CD14-positive monocyte (primary cell): ENCODE results near the gene KIAA0408. TPM values are rescaled to one million over a fixed set of nuclear protein-coding genes. Genes with fewer than 3 reads are reported as not detected.

Experiments
- DNase-seq, 3 donors: peaks; one replicate each; pipeline ENCODE4 v3.0.0-alpha.2; 2011 to 2022
- H2AFZ ChIP-seq: 2 replicates; pipeline ENCODE4 v1.6.0; 2012; ENCODE audit warnings: mild to moderate bottlenecking, low read depth, low read length, inconsistent platforms; ENCODE audit not compliant: insufficient read depth, poor library complexity, severe bottlenecking
- H3K27ac ChIP-seq, 2 donors: 1 replicate in 1 of 2; 2 replicates in 1 of 2; pipeline ENCODE4 v1.5.1; 2012 to 2013; ENCODE audit warnings: low read length in 2 of 2, control low read depth in 1 of 2, inconsistent platforms in 1 of 2, low read depth in 1 of 2, mild to moderate bottlenecking in 1 of 2
- H3K27me3 ChIP-seq, 2 donors: one replicate each; pipeline versions ENCODE4 v1.6.0 to v1.6.1; 2011 to 2013; ENCODE audit warnings: low read length in 2 of 2; ENCODE audit not compliant: control insufficient read depth in 2 of 2, insufficient read depth in 2 of 2
- H3K36me3 ChIP-seq, 2 donors: replicated peaks in 1 of 2; 1 replicate in 1 of 2; 2 replicates in 1 of 2; pipeline versions ENCODE4 v1.5.1 to v1.6.1; 2012 to 2013; ENCODE audit warnings: low read length in 2 of 2, control low read depth in 1 of 2, inconsistent platforms in 1 of 2, mild to moderate bottlenecking in 1 of 2; ENCODE audit not compliant: insufficient read depth in 2 of 2, control insufficient read depth in 1 of 2
- H3K4me1 ChIP-seq, 2 donors: 1 replicate in 1 of 2; 2 replicates in 1 of 2; pipeline versions ENCODE4 v1.5.1 to v1.6.1; 2012 to 2013; ENCODE audit warnings: low read length in 2 of 2, control low read depth in 1 of 2, inconsistent platforms in 1 of 2, mild to moderate bottlenecking in 1 of 2, moderate library complexity in 1 of 2; ENCODE audit not compliant: insufficient read depth in 2 of 2, control insufficient read depth in 1 of 2
- H3K4me2 ChIP-seq: replicated peaks from 2 replicates; pipeline ENCODE3; 2012; ENCODE audit warnings: low read length, moderate library complexity, mild to moderate bottlenecking; ENCODE audit not compliant: poor library complexity, severe bottlenecking; ENCODE audit errors: extremely low read depth
- H3K4me3 ChIP-seq, 3 experiments: fragments of 200-600 bp in 1 of 3; sonication (generic) in 1 of 3; replicated peaks in 1 of 3; 1 replicate in 2 of 3; 2 replicates in 1 of 3; pipeline ENCODE4 v1.5.1; 2011 to 2013; ENCODE audit warnings: low read length in 3 of 3, mild to moderate bottlenecking in 3 of 3, control low read depth in 2 of 3, low read depth in 2 of 3, inconsistent platforms in 1 of 3, moderate library complexity in 1 of 3
- H3K79me2 ChIP-seq: 2 replicates; pipeline ENCODE4 v1.6.0; 2012; ENCODE audit warnings: mild to moderate bottlenecking, control low read depth, inconsistent platforms, low read length, moderate library complexity; ENCODE audit not compliant: insufficient read depth
- H3K9ac ChIP-seq: 2 replicates; pipeline ENCODE4 v1.6.0; 2017; ENCODE audit warnings: low read length, mild to moderate bottlenecking; ENCODE audit not compliant: insufficient read depth, poor library complexity, severe bottlenecking
- H3K9me3 ChIP-seq, 2 donors: replicated peaks in 1 of 2; 1 replicate in 1 of 2; 2 replicates in 1 of 2; pipeline versions ENCODE4 v1.5.1 to v1.6.1; 2012 to 2013; ENCODE audit warnings: low read length in 2 of 2, control low read depth in 1 of 2; ENCODE audit not compliant: control insufficient read depth in 1 of 2, insufficient read depth in 1 of 2
- H4K20me1 ChIP-seq: 2 replicates; pipeline ENCODE4 v1.6.0; 2012; ENCODE audit warnings: mild to moderate bottlenecking, low read length, control low read depth, moderate library complexity; ENCODE audit not compliant: insufficient read depth
- H3K27ac Mint-ChIP-seq, 7 donors: one replicate each; pipeline ENCODE4 v1.8.0; 2020; ENCODE audit warnings: mild to moderate bottlenecking in 7 of 7, mixed read lengths in 7 of 7, moderate library complexity in 6 of 7, inconsistent platforms in 2 of 7
- H3K27me3 Mint-ChIP-seq, 3 donors: one replicate each; pipeline ENCODE4 v1.8.0; 2021 to 2022; ENCODE audit warnings: low read depth in 3 of 3, mild to moderate bottlenecking in 3 of 3, mixed read lengths in 3 of 3, moderate library complexity in 3 of 3, inconsistent platforms in 1 of 3
- H3K36me3 Mint-ChIP-seq, 2 donors: one replicate each; pipeline ENCODE4 v1.8.0; 2020; ENCODE audit warnings: mixed read lengths in 2 of 2, inconsistent platforms in 1 of 2, mild to moderate bottlenecking in 1 of 2
- H3K4me1 Mint-ChIP-seq: one replicate; pipeline ENCODE4 v1.8.0; 2020; ENCODE audit warnings: mild to moderate bottlenecking, mixed read lengths
- H3K4me3 Mint-ChIP-seq, 2 donors: one replicate each; pipeline ENCODE4 v1.8.0; 2020; ENCODE audit warnings: mild to moderate bottlenecking in 2 of 2, mixed read lengths in 2 of 2, moderate library complexity in 1 of 2
- H3K9me3 Mint-ChIP-seq, 7 donors: one replicate each; pipeline ENCODE4 v1.8.0; 2020 to 2022; ENCODE audit warnings: mixed read lengths in 7 of 7, mild to moderate bottlenecking in 6 of 7, moderate library complexity in 6 of 7, inconsistent platforms in 2 of 7
- WGBS: methylation state at CpG from one replicate; pipeline ENCODE4 v1.1.5; 2013; ENCODE audit warnings: missing lambda C conversion rate; ENCODE audit not compliant: insufficient coverage; 5-methylcytosine and 5-hydroxymethylcytosine counted together
- intact Hi-C, 2 donors: fragments of 100-400 bp; cut with micrococcal nuclease; formaldehyde crosslinking; loops; one replicate each; pipeline versions ENCODE4 v1.15.0 to v1.15.1; 2023
- polyA plus RNA-seq, 3 donors: library from polyadenylated mRNA; depleted of rRNA in 1 of 3; unstranded in 2 of 3; stranded (reverse) in 1 of 3; fragments of 300-500 nt in 2 of 3; fragments of >200 nt in 1 of 3; fragmentation: Illumina TruSeq in 2 of 3; gene quantifications; 1 replicate in 2 of 3; 2 replicates in 1 of 3; pipeline ENCODE4 v1.2.3, GENCODE V29; 2012 to 2021
- TF ChIP-seq, protein P1 (sequence below): fragments of 200-600 bp; IDR thresholded peaks from one replicate; pipeline ENCODE4 v1.8.0; 2022; ENCODE audit warnings: antibody characterized with exemption, mild to moderate bottlenecking

The KIAA0408 gene
- polyA plus RNA-seq, 3 donors, result 0.03 TPM; not detected in 2

DNA sequence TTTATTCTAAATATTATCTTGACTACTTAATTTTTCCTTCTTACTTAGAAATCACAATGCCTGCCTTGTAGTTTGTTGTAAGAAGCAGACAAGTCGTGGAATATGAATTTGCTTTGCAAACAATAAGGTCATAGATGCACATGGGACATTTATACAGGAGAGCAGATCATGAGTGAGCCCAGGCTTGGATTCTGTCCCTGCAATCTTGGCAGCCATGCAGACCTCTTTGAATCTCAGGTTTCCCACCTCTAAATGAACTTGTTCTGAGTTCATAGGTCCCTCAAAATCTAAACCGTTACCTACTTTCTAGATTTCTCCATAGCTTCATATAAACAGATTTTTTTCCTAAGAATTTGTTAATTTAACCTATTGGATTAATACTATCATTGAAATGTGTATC is 19.5 kb downstream of the KIAA0408 start:
- no peaks in the 10 kb centered on the region for H3K79me2 ChIP-seq
- no peaks in the 10 kb centered on the region for H3K36me3 ChIP-seq
- no peaks in the 10 kb centered on the region for H3K27me3 ChIP-seq
- H3K4me3 Mint-ChIP-seq, result no peak overlapping the region
- no peaks in the 10 kb centered on the region for H3K9me3 Mint-ChIP-seq
- H2AFZ ChIP-seq, result no peak overlapping the region
- no peaks in the 10 kb centered on the region for H3K4me1 ChIP-seq
- H3K27me3 Mint-ChIP-seq, result peaks cover 1 to 6% (median 2%) of the 10 kb centered on the region in 3 donors
- no peaks in the 10 kb centered on the region for H3K9me3 ChIP-seq
- H3K27ac Mint-ChIP-seq, result no peak overlapping the region
- no peak for DNase-seq
- no peaks in the 10 kb centered on the region for H4K20me1 ChIP-seq
- H3K4me1 Mint-ChIP-seq, result no peaks in the 10 kb centered on the region
- H3K9ac ChIP-seq, result no peak overlapping the region
- H3K27ac ChIP-seq, result no peak overlapping the region
- H3K36me3 Mint-ChIP-seq, result no peaks in the 10 kb centered on the region
- no peak overlapping the region for H3K4me3 ChIP-seq
- WGBS, result 100% methylated on average over 1 of the region's 2 CpGs
- no peak overlapping the region for H3K4me2 ChIP-seq
- intact Hi-C loops, result no loop called here
- TF ChIP-seq, protein P1, sequence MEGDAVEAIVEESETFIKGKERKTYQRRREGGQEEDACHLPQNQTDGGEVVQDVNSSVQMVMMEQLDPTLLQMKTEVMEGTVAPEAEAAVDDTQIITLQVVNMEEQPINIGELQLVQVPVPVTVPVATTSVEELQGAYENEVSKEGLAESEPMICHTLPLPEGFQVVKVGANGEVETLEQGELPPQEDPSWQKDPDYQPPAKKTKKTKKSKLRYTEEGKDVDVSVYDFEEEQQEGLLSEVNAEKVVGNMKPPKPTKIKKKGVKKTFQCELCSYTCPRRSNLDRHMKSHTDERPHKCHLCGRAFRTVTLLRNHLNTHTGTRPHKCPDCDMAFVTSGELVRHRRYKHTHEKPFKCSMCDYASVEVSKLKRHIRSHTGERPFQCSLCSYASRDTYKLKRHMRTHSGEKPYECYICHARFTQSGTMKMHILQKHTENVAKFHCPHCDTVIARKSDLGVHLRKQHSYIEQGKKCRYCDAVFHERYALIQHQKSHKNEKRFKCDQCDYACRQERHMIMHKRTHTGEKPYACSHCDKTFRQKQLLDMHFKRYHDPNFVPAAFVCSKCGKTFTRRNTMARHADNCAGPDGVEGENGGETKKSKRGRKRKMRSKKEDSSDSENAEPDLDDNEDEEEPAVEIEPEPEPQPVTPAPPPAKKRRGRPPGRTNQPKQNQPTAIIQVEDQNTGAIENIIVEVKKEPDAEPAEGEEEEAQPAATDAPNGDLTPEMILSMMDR, result no peak

DNA sequence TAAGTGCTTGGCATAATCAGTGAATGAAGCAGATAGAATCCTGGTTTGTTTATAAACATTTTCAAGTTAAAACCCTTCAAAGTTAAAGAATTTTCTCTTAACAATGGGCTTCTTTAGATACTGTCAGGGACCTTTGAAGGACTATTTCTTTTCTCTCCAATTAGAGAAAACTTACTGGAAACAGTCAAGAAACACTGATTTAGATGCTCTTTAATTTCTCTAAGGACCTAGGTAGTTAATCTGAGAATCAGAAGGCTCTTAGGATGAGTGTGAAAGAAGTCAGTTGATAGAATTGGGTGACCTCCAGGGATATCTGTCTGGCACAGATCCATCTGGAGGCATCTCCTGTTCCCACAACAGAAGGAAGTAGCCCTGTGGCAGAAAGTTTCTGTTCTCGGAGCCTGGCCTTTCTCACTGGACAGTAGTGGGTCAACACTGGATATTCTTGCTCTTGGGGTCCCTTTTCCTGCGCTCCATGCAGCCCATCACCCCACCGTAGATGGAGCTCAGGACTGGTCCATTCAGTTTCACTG is 22.5 kb downstream of the KIAA0408 start:
- intact Hi-C loops, result no loop called here
- Histone ChIP-seq H4K20me1 (no peaks in the 10 kb centered on the region), H2AFZ (no peak overlapping the region), H3K27me3 (no peaks in the 10 kb centered on the region), H3K9me3 (no peaks in the 10 kb centered on the region), H3K36me3 (no peaks in the 10 kb centered on the region), H3K4me3 (no peak overlapping the region), H3K4me2 (no peak overlapping the region), H3K27ac (no peak overlapping the region), H3K79me2 (no peaks in the 10 kb centered on the region), H3K9ac (no peak overlapping the region), H3K4me1 (no peaks in the 10 kb centered on the region)
- WGBS, result 67% methylated on average over 1 of the region's 3 CpGs
- H3K27me3 Mint-ChIP-seq, result peaks cover 2 to 4% (median 3%) of the 10 kb centered on the region in 3 donors
- no peaks in the 10 kb centered on the region for H3K4me1 Mint-ChIP-seq
- H3K27ac Mint-ChIP-seq, result peak overlapping the region in 1 of 7 donors; percentile 61
- TF ChIP-seq, protein P1, result no peak
- peaks cover 0 to under 1% (median 0%) of the 10 kb centered on the region in 7 donors for H3K9me3 Mint-ChIP-seq
- no peak for DNase-seq
- H3K4me3 Mint-ChIP-seq, result no peak overlapping the region
- H3K36me3 Mint-ChIP-seq, result no peaks in the 10 kb centered on the region
